IPS DF 4.7 (cell line): ENCODE measurements around the gene GPR37L1.

Experiments
- DNase-seq: peaks from one replicate; pipeline ENCODE4 v3.0.0-alpha.2; 2013; ENCODE audit warnings: low spot score; ENCODE audit errors: extremely low read depth

Gene GPR37L1, protein sequence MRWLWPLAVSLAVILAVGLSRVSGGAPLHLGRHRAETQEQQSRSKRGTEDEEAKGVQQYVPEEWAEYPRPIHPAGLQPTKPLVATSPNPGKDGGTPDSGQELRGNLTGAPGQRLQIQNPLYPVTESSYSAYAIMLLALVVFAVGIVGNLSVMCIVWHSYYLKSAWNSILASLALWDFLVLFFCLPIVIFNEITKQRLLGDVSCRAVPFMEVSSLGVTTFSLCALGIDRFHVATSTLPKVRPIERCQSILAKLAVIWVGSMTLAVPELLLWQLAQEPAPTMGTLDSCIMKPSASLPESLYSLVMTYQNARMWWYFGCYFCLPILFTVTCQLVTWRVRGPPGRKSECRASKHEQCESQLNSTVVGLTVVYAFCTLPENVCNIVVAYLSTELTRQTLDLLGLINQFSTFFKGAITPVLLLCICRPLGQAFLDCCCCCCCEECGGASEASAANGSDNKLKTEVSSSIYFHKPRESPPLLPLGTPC

DNA sequence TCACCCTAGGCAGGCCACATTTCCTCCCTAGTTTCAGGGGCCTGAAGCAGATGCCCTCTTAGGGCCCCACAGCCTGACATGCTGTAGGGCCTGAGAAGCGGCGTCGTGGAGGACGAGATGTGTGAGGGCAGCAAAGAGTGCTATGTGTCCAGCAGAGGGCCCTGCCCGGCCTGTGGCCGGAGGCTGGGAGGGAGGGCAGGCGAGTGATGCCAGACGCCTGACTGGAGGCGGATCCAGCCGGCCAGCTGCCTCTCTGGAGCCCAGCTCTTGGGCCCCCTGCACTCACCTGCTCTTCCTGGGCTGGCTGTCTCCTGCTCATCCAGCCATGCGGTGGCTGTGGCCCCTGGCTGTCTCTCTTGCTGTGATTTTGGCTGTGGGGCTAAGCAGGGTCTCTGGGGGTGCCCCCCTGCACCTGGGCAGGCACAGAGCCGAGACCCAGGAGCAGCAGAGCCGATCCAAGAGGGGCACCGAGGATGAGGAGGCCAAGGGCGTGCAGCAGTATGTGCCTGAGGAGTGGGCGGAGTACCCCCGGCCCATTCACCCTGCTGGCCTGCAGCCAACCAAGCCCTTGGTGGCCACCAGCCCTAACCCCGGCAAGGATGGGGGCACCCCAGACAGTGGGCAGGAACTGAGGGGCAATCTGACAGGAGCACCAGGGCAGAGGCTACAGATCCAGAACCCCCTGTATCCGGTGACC, at the start of gene GPR37L1:
GPR37L1 (plus strand) TSS at position 279 of the 697 bp plus-strand sequence; CDS start at position 326, 47 bp downstream.
- DNase-seq = no peak

GRCh38 chr1:202073206-202073605, 49.5 kb upstream of the GPR37L1 start:
- DNase-seq = no peak

GRCh38 chr1:202074985-202075384, 47.7 kb upstream of the GPR37L1 start:
- no peak for DNase-seq

DNA sequence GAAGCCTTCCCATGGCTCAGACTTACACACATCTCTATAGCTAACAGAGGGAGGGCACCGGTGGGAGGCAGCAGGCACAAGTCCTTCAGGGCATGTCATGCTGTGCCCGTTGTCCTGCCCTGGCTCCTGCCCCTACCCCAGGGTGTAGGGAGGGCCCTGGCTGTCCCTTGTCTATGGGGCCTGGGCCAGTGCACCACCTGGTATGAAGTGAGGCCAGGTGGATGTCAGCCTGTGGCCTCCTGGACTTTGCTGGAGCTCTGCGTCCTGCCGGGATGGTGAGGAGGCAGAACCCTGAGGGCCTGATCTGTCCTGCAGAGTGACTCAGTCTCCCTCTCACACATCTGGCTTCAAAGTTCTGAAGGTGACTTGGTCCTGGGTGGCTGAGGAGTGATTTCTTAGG, 47.3 kb upstream of the GPR37L1 start:
- DNase-seq = no peak

DNA sequence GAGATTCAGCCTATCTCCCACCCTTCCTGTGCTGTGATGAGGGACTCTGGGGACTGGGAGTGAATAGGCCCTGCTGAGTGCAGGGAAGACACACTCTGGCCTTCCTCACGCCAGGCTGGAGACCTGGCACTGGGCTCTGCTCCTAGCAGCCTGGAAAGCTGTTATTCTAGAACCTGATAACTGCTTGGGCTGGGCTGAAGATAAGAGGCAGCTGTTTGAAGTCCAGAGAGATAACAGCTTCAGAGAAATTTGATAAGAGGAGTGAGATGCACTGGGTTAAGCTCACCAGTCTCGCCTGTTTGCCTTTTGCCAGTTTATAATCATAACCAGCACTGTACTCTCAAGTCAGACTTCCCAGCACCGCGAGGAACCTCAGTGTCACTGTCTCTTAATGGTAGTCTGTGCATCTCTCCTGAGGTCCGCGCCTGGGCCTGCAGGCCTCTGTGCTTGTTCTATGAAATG, 46.6 kb upstream of the GPR37L1 start:
- no peak for DNase-seq

DNA sequence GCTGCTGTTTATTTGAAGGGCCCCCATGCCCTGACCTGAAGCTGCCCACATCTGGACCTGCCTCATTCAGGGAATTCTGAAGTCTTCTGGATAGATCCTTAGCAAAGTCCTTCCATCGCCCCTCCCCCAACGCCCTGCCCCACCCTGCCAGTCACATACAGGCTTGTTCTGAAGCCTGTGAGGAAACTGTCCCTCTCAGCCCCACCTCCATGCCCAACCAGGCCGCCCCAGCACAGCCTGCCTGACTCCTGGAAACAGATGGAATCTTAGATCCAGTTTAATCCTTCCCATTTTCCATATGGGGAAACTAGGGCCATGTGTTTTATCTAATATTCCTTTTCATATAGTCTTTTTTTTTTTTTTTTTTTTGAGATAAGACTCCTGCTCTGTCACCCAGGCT, 44.5 kb upstream of the GPR37L1 start:
- DNase-seq = no peak

- no peak for DNase-seq
Measured at GRCh38 chr1:202081992-202082391, 40.7 kb upstream of the GPR37L1 start.

- no peak for DNase-seq
Measured at GRCh38 chr1:202084791-202085681, 37.7 kb upstream of the GPR37L1 start.

GRCh38 chr1:202085682-202086373, 36.9 kb upstream of the GPR37L1 start:
- no peak for DNase-seq

GRCh38 chr1:202086579-202087350, 36.0 kb upstream of the GPR37L1 start:
- no peak for DNase-seq

DNA sequence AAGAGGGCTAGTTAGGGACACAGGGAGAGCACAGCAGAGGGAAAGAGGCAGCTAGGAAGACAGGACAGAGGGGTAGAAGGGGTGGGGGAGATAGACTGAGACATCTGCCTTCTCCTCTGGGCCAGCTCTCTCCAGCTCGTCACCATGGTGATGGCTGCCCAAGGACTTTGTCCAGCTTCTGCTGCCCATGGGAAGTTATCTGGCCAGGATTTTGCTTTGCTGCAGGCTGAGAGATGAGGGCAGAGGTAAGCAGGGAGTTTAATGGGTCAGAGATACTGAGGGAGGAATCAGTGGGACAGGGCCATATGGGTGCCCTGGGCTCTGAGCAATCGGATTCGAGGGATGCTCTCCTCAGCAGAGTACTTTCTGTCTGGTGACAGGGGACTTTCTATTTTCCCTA, 34.5 kb upstream of the GPR37L1 start:
- DNase-seq = no peak

DNA sequence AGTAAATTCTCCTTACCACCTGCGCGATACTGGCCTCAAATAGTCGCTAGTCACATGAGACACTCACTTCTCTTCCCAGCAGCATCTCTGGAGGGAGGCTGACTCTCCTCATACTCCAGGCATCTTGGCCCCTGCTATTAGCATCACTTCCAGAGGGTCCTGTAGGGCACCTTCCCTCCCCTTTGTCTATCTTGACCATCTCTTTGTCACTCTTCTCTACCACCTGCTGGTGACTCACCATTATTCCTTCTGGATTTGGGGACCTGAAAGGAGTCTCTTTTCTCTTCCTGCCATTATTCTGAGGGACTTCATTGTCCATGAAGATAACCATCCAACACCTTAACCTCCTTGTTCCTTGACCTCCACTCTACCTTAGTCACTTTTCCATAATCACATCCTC, 31.7 kb upstream of the GPR37L1 start:
- no peak for DNase-seq

- no peak for DNase-seq
Measured at GRCh38 chr1:202093858-202094257, 28.9 kb upstream of the GPR37L1 start.

DNA sequence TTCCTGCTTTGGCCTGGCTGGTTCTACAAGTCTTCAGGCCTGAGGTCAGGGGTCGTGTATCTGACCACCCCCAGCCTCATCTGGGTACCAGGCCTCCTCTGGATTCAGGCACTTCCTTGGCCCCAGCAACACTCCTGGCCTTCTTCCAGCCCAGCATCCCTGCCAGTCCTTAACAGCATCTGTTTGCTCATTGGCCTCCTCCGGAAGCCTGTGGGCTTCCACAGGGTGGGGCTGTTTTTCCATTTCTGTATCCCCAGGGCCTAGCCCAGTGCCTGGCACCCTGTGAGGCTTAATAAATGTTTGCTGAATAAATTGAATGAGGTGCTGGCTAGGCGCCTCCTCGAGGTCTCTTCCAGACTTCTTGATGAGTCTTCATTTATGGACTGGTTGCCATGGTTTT, 21.5 kb upstream of the GPR37L1 start:
- DNase-seq = no peak

DNA sequence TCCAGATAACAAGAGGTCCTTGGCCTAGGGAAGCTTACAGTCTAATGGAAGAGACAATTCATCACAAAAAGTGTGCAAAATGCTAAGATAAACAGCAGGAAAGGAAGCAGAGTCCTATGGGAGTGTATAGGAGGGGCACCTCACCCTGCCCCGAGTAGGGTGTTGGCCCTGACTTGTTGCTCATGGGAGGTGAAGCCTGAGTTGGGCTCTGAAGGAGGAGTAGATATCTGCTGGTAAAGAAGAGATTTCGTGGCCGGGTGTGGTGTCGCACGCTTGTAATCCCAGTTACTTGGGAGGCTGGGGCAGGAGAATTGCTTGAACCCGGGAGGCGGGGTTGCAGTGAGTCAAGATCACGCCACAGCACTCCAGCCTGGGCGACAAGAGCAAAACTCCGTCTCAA, 18.6 kb upstream of the GPR37L1 start:
- no peak for DNase-seq

DNA sequence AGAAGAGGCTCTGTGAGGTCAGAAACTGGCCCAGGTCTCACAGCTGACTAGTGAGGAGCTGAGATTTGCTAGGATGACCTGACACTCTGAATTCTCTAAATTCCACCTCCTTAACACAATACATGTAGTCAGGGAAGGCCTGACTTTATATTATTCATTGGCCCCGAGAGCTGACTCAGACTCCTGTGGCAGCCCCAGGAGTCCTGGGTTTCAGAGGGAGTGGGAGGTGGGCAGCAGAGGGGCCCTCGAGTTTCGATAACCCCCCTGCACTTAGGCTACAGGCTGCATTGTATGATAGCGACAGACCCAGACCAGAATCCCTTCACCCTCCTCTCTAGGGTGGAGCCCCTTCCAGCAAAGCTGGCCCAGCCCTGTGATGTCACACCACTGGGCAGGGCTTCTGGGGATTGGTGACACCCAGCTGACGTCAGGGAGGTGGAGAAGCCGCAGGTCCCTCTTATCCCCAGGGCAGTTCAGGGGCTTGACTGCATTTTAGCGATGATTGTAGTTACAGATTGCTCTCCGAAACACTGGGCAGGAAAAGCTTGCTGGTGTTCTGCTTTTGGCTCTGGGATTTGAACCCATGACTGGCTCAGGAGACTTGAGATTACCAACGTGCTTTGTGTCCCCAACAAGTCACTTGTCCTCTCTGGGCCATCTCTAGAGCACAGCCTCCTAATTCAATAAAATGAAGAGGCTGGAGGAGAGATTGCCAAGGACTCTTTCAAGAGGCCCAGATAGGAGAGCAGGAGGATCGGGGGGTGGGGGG, 17.0 kb upstream of the GPR37L1 start:
- DNase-seq = peak; percentile 79

DNA sequence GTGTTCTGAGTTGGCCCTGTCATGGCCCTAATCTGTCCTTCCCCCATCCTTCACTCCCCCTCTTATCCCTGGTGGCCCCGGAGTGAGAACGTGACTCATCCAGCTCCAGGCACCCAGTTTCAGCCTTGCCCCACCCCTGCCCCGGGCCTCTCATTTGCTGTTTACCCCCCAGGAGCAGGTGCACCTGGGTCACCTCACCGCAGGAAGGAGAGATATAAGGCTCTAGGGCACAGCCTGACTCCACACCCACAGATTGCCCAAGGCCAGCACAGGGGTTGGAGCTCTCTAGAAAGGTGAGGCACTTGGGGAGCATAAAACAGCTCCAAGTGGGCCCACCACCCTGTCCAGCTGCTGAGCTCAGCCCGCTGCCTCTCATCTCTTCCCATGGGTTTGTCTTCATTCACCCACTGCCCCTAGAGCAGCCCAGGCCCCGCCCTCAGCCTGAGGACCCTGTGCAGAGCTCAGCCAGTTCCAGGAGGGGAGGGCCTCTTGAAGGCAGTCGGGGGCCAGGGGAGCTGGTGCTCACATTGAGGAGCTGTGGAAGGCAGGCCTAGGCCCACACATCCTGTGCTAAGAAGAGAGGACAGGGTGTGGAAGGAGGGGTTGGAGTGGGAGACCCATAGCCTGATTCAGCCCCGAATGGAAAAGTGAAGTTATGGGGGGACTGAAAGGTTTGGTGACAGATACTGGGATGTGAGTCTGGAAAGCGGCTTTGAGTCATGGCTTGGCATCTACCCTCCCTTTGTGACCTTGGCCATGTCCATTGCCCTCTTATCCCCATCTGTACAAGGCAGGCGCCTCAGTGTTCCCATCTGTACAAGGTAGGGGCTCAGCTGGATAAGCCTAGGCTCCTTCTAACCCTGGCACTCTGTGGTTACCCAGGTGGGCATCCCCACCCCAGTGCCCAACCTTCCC, 16.1 kb upstream of the GPR37L1 start:
- no peak for DNase-seq

DNA sequence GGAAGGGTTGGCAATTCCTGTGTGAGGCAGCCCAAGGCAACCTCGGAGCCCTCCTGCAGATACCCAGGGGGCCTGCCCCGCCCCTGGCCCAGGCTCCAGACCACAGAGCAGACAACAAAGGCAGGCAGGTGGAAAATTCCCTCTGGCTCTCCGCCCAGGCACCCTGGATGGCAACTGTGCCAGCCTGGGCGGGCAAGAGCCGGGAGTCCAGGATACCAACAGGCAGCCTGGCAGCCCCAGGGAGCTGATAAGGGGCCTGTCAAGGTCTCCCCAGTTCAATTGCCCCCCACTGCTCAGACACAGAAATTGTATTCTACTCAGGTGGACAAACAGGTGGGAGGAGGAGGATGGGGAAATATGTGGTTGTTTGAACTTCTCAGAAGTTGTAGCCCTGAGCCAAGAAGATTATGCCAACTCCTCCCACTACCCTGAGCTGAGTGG, 15.4 kb upstream of the GPR37L1 start:
- no peak for DNase-seq
